Peyer's patch (tissue), 4 donors: ENCODE measurements around the gene PPP2R2C. TPM values are rescaled to one million over a fixed set of nuclear protein-coding genes. Genes with fewer than 3 reads are reported as not detected.

Experiments used
- DNase-seq, 3 donors: peaks; one replicate each; pipeline ENCODE4 v3.0.0-alpha.2; 2017 to 2019
- H3K27ac ChIP-seq, 4 donors: fragments of 200-600 bp; sonication (generic); one replicate each; pipeline ENCODE4 v1.5.1; 2016 to 2019
- H3K27me3 ChIP-seq, 2 donors: fragments of 200-600 bp; sonication (generic); one replicate each; pipeline ENCODE4 v1.5.1; 2019
- H3K36me3 ChIP-seq, 3 donors: fragments of 200-600 bp; sonication (generic); one replicate each; pipeline ENCODE4 v1.5.1; 2016 to 2019
- H3K4me1 ChIP-seq, 4 donors: fragments of 200-600 bp; sonication (generic); one replicate each; pipeline ENCODE4 v1.5.1; 2016 to 2019
- H3K4me3 ChIP-seq, 4 donors: fragments of 200-600 bp; sonication (generic); 1 replicate in 3 of 4; 2 replicates in 1 of 4; pipeline ENCODE4 v1.5.1; 2016 to 2019; ENCODE audit warnings: mild to moderate bottlenecking in 1 of 4
- H3K9me3 ChIP-seq, 4 donors: fragments of 200-600 bp; sonication (generic); one replicate each; pipeline ENCODE4 v1.5.1; 2016 to 2019; ENCODE audit warnings: mild to moderate bottlenecking in 1 of 4
- CTCF ChIP-seq, 6 experiments: fragments of 450-650 bp in 4 of 6; fragments of 200-600 bp in 2 of 6; sonication (generic) in 1 of 6; IDR thresholded peaks; one replicate each; pipeline ENCODE4 v1.5.1; 2017 to 2019; ENCODE audit warnings: antibody characterized with exemption in 6 of 6, mild to moderate bottlenecking in 3 of 6, moderate library complexity in 1 of 6
- POLR2A ChIP-seq, 2 donors: fragments of 450-650 bp; IDR thresholded peaks; one replicate each; pipeline ENCODE4 v1.5.1; 2017; ENCODE audit warnings: antibody characterized with exemption in 2 of 2, mild to moderate bottlenecking in 2 of 2, moderate library complexity in 2 of 2
- total RNA-seq, 4 donors: library from RNA; depleted of rRNA; stranded (reverse); fragments of >200 nt; gene quantifications; one replicate each; pipeline ENCODE4 v1.1.0, GENCODE V29; 2016

PPP2R2C gene
- total RNA-seq, 4 donors from 2014 or later, result 0.27 to 4.1 TPM; not detected in 2

- Histone ChIP-seq H3K4me3 (no peak overlapping the region), H3K36me3 (no peaks in the 10 kb centered on the region), H3K4me1 (no peaks in the 10 kb centered on the region), H3K27ac (no peak overlapping the region), H3K27me3 (no peaks in the 10 kb centered on the region), H3K9me3 (no peaks in the 10 kb centered on the region)
- no peak for TF ChIP-seq CTCF (IDR thresholded peaks at IDR 0.05)
- no peak for TF ChIP-seq POLR2A (IDR thresholded peaks at IDR 0.05)
- DNase-seq, result no peak
Measured at GRCh38 chr4:6449335-6449734, 23.1 kb downstream of the PPP2R2C start.

- Histone ChIP-seq H3K27ac (no peak overlapping the region), H3K9me3 (no peaks in the 10 kb centered on the region), H3K27me3 (no peaks in the 10 kb centered on the region), H3K4me1 (no peaks in the 10 kb centered on the region), H3K4me3 (no peak overlapping the region), H3K36me3 (no peaks in the 10 kb centered on the region)
- peak in 1 of 3 donors; percentile 40 for DNase-seq
- TF ChIP-seq POLR2A (IDR thresholded peaks at IDR 0.05) (no peak), CTCF (IDR thresholded peaks at IDR 0.05) (no peak)
Measured at GRCh38 chr4:6448476-6449170, 23.8 kb downstream of the PPP2R2C start.

- Histone ChIP-seq H3K4me3 (no peak overlapping the region), H3K27ac (no peak overlapping the region), H3K4me1 (no peaks in the 10 kb centered on the region), H3K27me3 (no peaks in the 10 kb centered on the region), H3K9me3 (no peaks in the 10 kb centered on the region), H3K36me3 (no peaks in the 10 kb centered on the region)
- peak in 1 of 3 donors; percentile 15 for DNase-seq
- TF ChIP-seq POLR2A (IDR thresholded peaks at IDR 0.05) (no peak), CTCF (IDR thresholded peaks at IDR 0.05) (no peak)
Measured at GRCh38 chr4:6447672-6448171, 24.7 kb downstream of the PPP2R2C start.

- H3K9me3 ChIP-seq, result no peaks in the 10 kb centered on the region
- H3K27ac ChIP-seq, result no peak overlapping the region
- DNase-seq, result peak in 2 of 3 donors; percentile 33 to 37
- H3K36me3 ChIP-seq, result no peaks in the 10 kb centered on the region
- H3K4me3 ChIP-seq, result no peak overlapping the region
- H3K27me3 ChIP-seq, result no peaks in the 10 kb centered on the region
- no peaks in the 10 kb centered on the region for H3K4me1 ChIP-seq
- no peak for TF ChIP-seq CTCF (IDR thresholded peaks at IDR 0.05)
- TF ChIP-seq POLR2A (IDR thresholded peaks at IDR 0.05), result no peak
Measured at GRCh38 chr4:6446538-6447451, 25.6 kb downstream of the PPP2R2C start.

GRCh38 chr4:6446130-6446482 lies 26.3 kb downstream of the PPP2R2C start:
- DNase-seq, result peak in 2 of 3 donors; percentile 7 to 21
- H3K9me3 ChIP-seq, result no peaks in the 10 kb centered on the region
- H3K4me1 ChIP-seq, result no peaks in the 10 kb centered on the region
- H3K36me3 ChIP-seq, result no peaks in the 10 kb centered on the region
- no peaks in the 10 kb centered on the region for H3K27me3 ChIP-seq
- H3K27ac ChIP-seq, result no peak overlapping the region
- H3K4me3 ChIP-seq, result no peak overlapping the region
- TF ChIP-seq CTCF (IDR thresholded peaks at IDR 0.05) (no peak), POLR2A (IDR thresholded peaks at IDR 0.05) (no peak)
